Upper lobe of right lung (tissue), 1 donor: ENCODE measurements around the gene SYT17. TPM values are rescaled to one million over a fixed set of nuclear protein-coding genes. Genes with fewer than 3 reads are reported as not detected.

ENCODE experiments used
- ATAC-seq: fragments of 200-7000 bp; cut with Tn5 transposase; one replicate; pipeline ENCODE4 v1.9.1; 2020; ENCODE audit warnings: mild to moderate bottlenecking, moderate library complexity
- DNase-seq: peaks from one replicate; pipeline ENCODE4 v3.0.0-alpha.2; 2020
- H3K27ac ChIP-seq: fragments of 200-600 bp; one replicate; pipeline ENCODE4 v1.8.0; 2022
- H3K27me3 ChIP-seq: fragments of 200-600 bp; one replicate; pipeline ENCODE4 v1.8.0; 2022; ENCODE audit warnings: mild to moderate bottlenecking
- H3K36me3 ChIP-seq: fragments of 200-600 bp; one replicate; pipeline ENCODE4 v1.8.0; 2022
- H3K4me1 ChIP-seq: fragments of 200-600 bp; one replicate; pipeline ENCODE4 v1.8.0; 2022
- H3K4me3 ChIP-seq: fragments of 200-600 bp; one replicate; pipeline ENCODE4 v1.8.0; 2022; ENCODE audit warnings: mild to moderate bottlenecking
- H3K9me3 ChIP-seq: fragments of 200-600 bp; one replicate; pipeline ENCODE4 v1.8.0; 2022
- intact Hi-C: fragments of 100-400 bp; cut with DNase I; formaldehyde crosslinking; loops from one replicate; pipeline ENCODE4 v1.11.0; 2022
- total RNA-seq: library from RNA; stranded (reverse); fragmentation: NEBNext Ultra II Directional; extraction: Animal tissue kit (Norgen Biotek cat#: 25700); gene quantifications from one replicate; pipeline ENCODE4 v1.2.1, GENCODE V29; 2021
- TF ChIP-seq, protein P1 (sequence below): fragments of 200-600 bp; IDR thresholded peaks from one replicate; pipeline ENCODE4 v1.8.0; 2022; ENCODE audit warnings: antibody characterized with exemption
- donor health status: DM: no; HTN: yes; CAD: no; lungs with severe emphysema.

The SYT17 gene
- total RNA-seq, 1 donor from 2014 or later = 13.7 TPM

DNA sequence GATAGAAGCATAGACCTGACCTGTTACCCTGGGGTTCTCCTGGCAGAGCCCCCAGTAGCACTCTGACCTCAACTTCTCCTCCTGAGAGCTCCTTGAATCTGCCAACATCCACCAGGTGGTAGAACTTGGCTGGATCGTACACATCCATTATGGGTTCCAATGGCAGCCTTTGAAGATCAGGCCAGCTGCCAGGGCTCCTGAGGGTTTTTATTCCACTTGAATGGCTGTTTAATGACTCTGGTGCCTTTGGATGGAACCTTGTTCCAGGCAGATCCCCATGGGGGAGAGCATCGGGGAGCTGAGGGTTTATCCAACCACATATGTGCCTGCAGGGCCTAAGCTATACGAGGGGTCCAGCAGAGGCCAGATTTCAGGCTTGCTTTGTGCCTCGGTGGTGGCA, 70.4 kb downstream of the SYT17 start:
- intact Hi-C loops = no loop called here
- Histone ChIP-seq H3K9me3 (no peaks in the 10 kb centered on the region), H3K4me3 (no peak overlapping the region), H3K4me1 (no peaks in the 10 kb centered on the region), H3K36me3 (no peaks in the 10 kb centered on the region), H3K27me3 (no peaks in the 10 kb centered on the region), H3K27ac (no peak overlapping the region)
- no peak for DNase-seq
- TF ChIP-seq, protein P1, sequence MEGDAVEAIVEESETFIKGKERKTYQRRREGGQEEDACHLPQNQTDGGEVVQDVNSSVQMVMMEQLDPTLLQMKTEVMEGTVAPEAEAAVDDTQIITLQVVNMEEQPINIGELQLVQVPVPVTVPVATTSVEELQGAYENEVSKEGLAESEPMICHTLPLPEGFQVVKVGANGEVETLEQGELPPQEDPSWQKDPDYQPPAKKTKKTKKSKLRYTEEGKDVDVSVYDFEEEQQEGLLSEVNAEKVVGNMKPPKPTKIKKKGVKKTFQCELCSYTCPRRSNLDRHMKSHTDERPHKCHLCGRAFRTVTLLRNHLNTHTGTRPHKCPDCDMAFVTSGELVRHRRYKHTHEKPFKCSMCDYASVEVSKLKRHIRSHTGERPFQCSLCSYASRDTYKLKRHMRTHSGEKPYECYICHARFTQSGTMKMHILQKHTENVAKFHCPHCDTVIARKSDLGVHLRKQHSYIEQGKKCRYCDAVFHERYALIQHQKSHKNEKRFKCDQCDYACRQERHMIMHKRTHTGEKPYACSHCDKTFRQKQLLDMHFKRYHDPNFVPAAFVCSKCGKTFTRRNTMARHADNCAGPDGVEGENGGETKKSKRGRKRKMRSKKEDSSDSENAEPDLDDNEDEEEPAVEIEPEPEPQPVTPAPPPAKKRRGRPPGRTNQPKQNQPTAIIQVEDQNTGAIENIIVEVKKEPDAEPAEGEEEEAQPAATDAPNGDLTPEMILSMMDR = no peak
- ATAC-seq = no peak

- DNase-seq (no peak), ATAC-seq (no peak)
- Histone ChIP-seq H3K9me3 (no peaks in the 10 kb centered on the region), H3K27ac (no peak overlapping the region), H3K4me3 (no peak overlapping the region), H3K36me3 (no peaks in the 10 kb centered on the region), H3K4me1 (no peaks in the 10 kb centered on the region), H3K27me3 (no peaks in the 10 kb centered on the region)
- TF ChIP-seq, protein P1 = no peak
- intact Hi-C loops = no loop called here
These were observed 71.6 kb downstream of the SYT17 start for GRCh38 chr16:19239511-19240155.

GRCh38 chr16:19240494-19240893, 72.5 kb downstream of the SYT17 start:
- no peak for ATAC-seq
- Histone ChIP-seq H3K9me3 (no peaks in the 10 kb centered on the region), H3K4me3 (no peak overlapping the region), H3K27me3 (no peaks in the 10 kb centered on the region), H3K36me3 (no peaks in the 10 kb centered on the region), H3K4me1 (no peaks in the 10 kb centered on the region), H3K27ac (no peak overlapping the region)
- intact Hi-C loops = no loop called here
- TF ChIP-seq, protein P1 = no peak
- DNase-seq = no peak

DNA sequence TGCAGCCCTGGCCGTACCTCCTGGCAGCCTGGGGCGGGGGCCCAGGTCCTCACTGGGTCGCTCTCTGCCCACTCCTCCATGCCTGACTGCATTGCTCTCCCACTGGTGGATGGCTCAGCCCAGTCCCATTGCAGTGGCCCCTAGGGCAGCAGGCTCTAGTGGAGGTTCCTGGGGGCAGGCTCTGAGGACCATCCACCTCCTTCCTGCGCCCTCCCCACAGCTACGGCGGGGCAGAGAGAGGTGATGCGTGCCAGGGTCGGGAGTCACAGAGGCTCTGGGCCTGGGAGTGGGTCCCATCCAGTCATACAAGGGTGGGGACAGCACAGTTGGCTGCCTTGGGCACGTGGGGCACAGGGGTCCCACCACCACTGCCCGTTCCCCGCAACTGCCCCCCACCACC, 73.5 kb downstream of the SYT17 start:
- TF ChIP-seq, protein P1 = no peak
- intact Hi-C loops = no loop called here
- H3K4me3 ChIP-seq = no peak overlapping the region
- H3K27me3 ChIP-seq = no peaks in the 10 kb centered on the region
- DNase-seq (no peak), ATAC-seq (no peak)
- H3K9me3 ChIP-seq = no peaks in the 10 kb centered on the region
- H3K27ac ChIP-seq = no peak overlapping the region
- no peaks in the 10 kb centered on the region for H3K4me1 ChIP-seq
- H3K36me3 ChIP-seq = no peaks in the 10 kb centered on the region

- Histone ChIP-seq H3K36me3 (no peaks in the 10 kb centered on the region), H3K27ac (no peak overlapping the region), H3K27me3 (no peaks in the 10 kb centered on the region), H3K9me3 (no peaks in the 10 kb centered on the region), H3K4me3 (no peak overlapping the region), H3K4me1 (no peaks in the 10 kb centered on the region)
- intact Hi-C loops = no loop called here
- no peak for DNase-seq
- TF ChIP-seq, protein P1 = no peak
- ATAC-seq = no peak
These were observed 74.1 kb downstream of the SYT17 start for GRCh38 chr16:19242186-19242585.
